B cell (primary cell): Measurements from ENCODE around the gene FEZ2. TPM values are rescaled to one million over a fixed set of nuclear protein-coding genes. Genes with fewer than 3 reads are reported as not detected.

Experiments
- ATAC-seq: fragments of 200-7000 bp; cut with Tn5 transposase; one replicate; pipeline ENCODE4 v1.10.0; 2021; ENCODE audit warnings: low read depth, mild to moderate bottlenecking, moderate number of reproducible peaks, moderate library complexity
- CTCF ChIA-PET: fragments of 350-600 bp; sonication (Branson Sonifier 250); formaldehyde crosslinking; loops from one replicate; lab custom pipeline; 2021; ENCODE audit warnings: antibody characterized with exemption, inconsistent platforms; lab: Charles Lee
- POLR2A ChIA-PET: fragments of 350-600 bp; sonication (Branson Sonifier 250); formaldehyde crosslinking; loops from one replicate; lab custom pipeline; 2021; ENCODE audit warnings: antibody characterized with exemption; lab: Charles Lee
- DNase-seq: peaks from one replicate; pipeline ENCODE4 v3.0.0; 2013
- H2AFZ ChIP-seq: 2 replicates; pipeline ENCODE4 v1.6.1; 2012; ENCODE audit warnings: mild to moderate bottlenecking, low read depth, low read length; ENCODE audit not compliant: insufficient read depth, poor library complexity, severe bottlenecking
- H3K27ac ChIP-seq, 2 donors: 1 replicate in 1 of 2; 2 replicates in 1 of 2; pipeline ENCODE4 v1.5.1; 2012 to 2013; ENCODE audit warnings: low read length in 2 of 2, mild to moderate bottlenecking in 2 of 2, moderate library complexity in 1 of 2
- H3K27me3 ChIP-seq, 4 experiments: fragments of 200-600 bp in 1 of 4; sonication (generic) in 1 of 4; replicated peaks in 1 of 4; 1 replicate in 2 of 4; 2 replicates in 2 of 4; pipeline versions ENCODE4 v1.6.1 to v1.7.0; 2013 to 2016; ENCODE audit warnings: low read length in 3 of 4, mild to moderate bottlenecking in 2 of 4, mixed read lengths in 1 of 4, moderate library complexity in 1 of 4; ENCODE audit not compliant: insufficient read depth in 4 of 4, control insufficient read depth in 3 of 4; ENCODE audit errors: control extremely low read depth in 1 of 4
- H3K36me3 ChIP-seq, 2 experiments: replicated peaks in 1 of 2; 1 replicate in 1 of 2; 2 replicates in 1 of 2; pipeline versions ENCODE4 v1.6.1 to v1.7.1; 2013; ENCODE audit warnings: low read length in 1 of 2; ENCODE audit not compliant: insufficient read depth in 2 of 2, control insufficient read depth in 1 of 2; ENCODE audit errors: control extremely low read depth in 1 of 2, extremely low read depth in 1 of 2
- H3K4me1 ChIP-seq, 2 donors: fragments of 200-600 bp in 1 of 2; sonication (generic) in 1 of 2; 1 replicate in 1 of 2; 2 replicates in 1 of 2; pipeline versions ENCODE4 v1.5.1 to v1.6.1; 2013 to 2017; ENCODE audit warnings: low read length in 2 of 2; ENCODE audit not compliant: control insufficient read depth in 2 of 2, insufficient read depth in 2 of 2
- H3K4me2 ChIP-seq: replicated peaks from 2 replicates; pipeline ENCODE3; 2012; ENCODE audit warnings: mild to moderate bottlenecking, low read depth, low read length; ENCODE audit not compliant: poor library complexity, severe bottlenecking
- H3K4me3 ChIP-seq, 5 experiments: fragments of 200-600 bp in 1 of 5; sonication (generic) in 1 of 5; 1 replicate in 3 of 5; 2 replicates in 2 of 5; pipeline versions ENCODE4 v1.5.1 to v1.7.0; 2011 to 2016; ENCODE audit warnings: low read length in 4 of 5, mild to moderate bottlenecking in 4 of 5, low read depth in 2 of 5, control low read depth in 1 of 5, moderate library complexity in 1 of 5; ENCODE audit not compliant: insufficient read depth in 1 of 5; ENCODE audit errors: control extremely low read depth in 1 of 5, extremely low read depth in 1 of 5
- H3K79me2 ChIP-seq: fragments of 200-600 bp; sonication (generic); one replicate; pipeline ENCODE4 v1.6.0; 2016; ENCODE audit warnings: low read length; ENCODE audit not compliant: control insufficient read depth, insufficient read depth
- H3K9ac ChIP-seq: fragments of 200-600 bp; sonication (generic); 2 replicates; pipeline ENCODE4 v1.6.1; 2017; ENCODE audit warnings: mild to moderate bottlenecking, low read length, moderate library complexity
- H3K9me3 ChIP-seq, 3 donors: one replicate each; pipeline versions ENCODE4 v1.6.1 to v1.7.1; 2013; ENCODE audit warnings: low read length in 2 of 3; ENCODE audit not compliant: control insufficient read depth in 2 of 3, insufficient read depth in 1 of 3; ENCODE audit errors: control extremely low read depth in 1 of 3
- H4K20me1 ChIP-seq: 2 replicates; pipeline ENCODE4 v1.6.0; 2012; ENCODE audit warnings: mild to moderate bottlenecking, low read length; ENCODE audit not compliant: insufficient read depth, control insufficient read depth, poor library complexity, severe bottlenecking
- H3K27ac Mint-ChIP-seq: one replicate; pipeline ENCODE4 v1.8.0; 2021; ENCODE audit warnings: mixed read lengths
- H3K27me3 Mint-ChIP-seq: one replicate; pipeline ENCODE4 v1.8.0; 2021; ENCODE audit warnings: mixed read lengths
- H3K4me1 Mint-ChIP-seq: one replicate; pipeline ENCODE4 v1.8.0; 2021; ENCODE audit warnings: mixed read lengths
- H3K4me3 Mint-ChIP-seq: one replicate; pipeline ENCODE4 v1.8.0; 2021; ENCODE audit warnings: mixed read lengths
- H3K9me3 Mint-ChIP-seq: one replicate; pipeline ENCODE4 v1.8.0; 2022; ENCODE audit warnings: mixed read lengths; ENCODE audit not compliant: insufficient read depth
- EZH2 ChIP-seq: IDR thresholded peaks from 2 replicates; pipeline ENCODE4 v1.6.1; 2012; ENCODE audit warnings: borderline replicate concordance, low read depth, mild to moderate bottlenecking, moderate library complexity, low read length; ENCODE audit not compliant: insufficient read depth, poor library complexity, severe bottlenecking
- WGBS: methylation state at CpG from one replicate; pipeline ENCODE4 v1.1.5; 2013; ENCODE audit warnings: missing lambda C conversion rate; ENCODE audit not compliant: insufficient coverage; 5-methylcytosine and 5-hydroxymethylcytosine counted together
- intact Hi-C: fragments of 100-400 bp; cut with micrococcal nuclease; formaldehyde crosslinking; loops from one replicate; pipeline ENCODE4 v1.10.0; 2022
- polyA plus RNA-seq: library from polyadenylated mRNA; depleted of rRNA; stranded (reverse); fragments of >200 nt; gene quantifications from 2 replicates; pipeline ENCODE4 v1.2.3, GENCODE V29; 2012
- total RNA-seq, 2 donors: library from RNA; stranded (reverse); fragments of 120-200 nt in 1 of 2; gene quantifications; 1 replicate in 1 of 2; 2 replicates in 1 of 2; pipeline versions ENCODE4 v1.2.3 to v1.2.4, GENCODE V29; 2013 to 2022
- TF ChIP-seq, protein P1 (sequence below): fragments of 200-600 bp; IDR thresholded peaks from one replicate; pipeline ENCODE4 v1.8.0; 2022; ENCODE audit warnings: antibody characterized with exemption, mild to moderate bottlenecking

Gene FEZ2
- total and polyA plus RNA-seq, 2 donors (not counting 1 experiment from before 2014, with no cell fraction given) = 6.2 to 32.7 TPM

GRCh38 chr2:36582951-36583350 is 15.0 kb downstream of the FEZ2 start:
- Histone ChIP-seq H3K4me3 (no peak overlapping the region), H3K4me1 (no peaks in the 10 kb centered on the region), H3K9ac (no peak overlapping the region), H3K36me3 (peaks cover 4 to 48% of the 10 kb centered on the region in 2 experiments), H3K27ac (no peak overlapping the region), H3K79me2 (no peaks in the 10 kb centered on the region), H3K27me3 (no peaks in the 10 kb centered on the region), H4K20me1 (no peaks in the 10 kb centered on the region), H3K9me3 (no peaks in the 10 kb centered on the region), H3K4me2 (no peak overlapping the region), H2AFZ (no peak overlapping the region)
- Mint-ChIP-seq H3K4me1 (no peaks in the 10 kb centered on the region), H3K27ac (no peak overlapping the region), H3K27me3 (no peaks in the 10 kb centered on the region), H3K4me3 (no peak overlapping the region), H3K9me3 (no peaks in the 10 kb centered on the region)
- TF ChIP-seq EZH2 = no peak
- TF ChIP-seq, protein P1, sequence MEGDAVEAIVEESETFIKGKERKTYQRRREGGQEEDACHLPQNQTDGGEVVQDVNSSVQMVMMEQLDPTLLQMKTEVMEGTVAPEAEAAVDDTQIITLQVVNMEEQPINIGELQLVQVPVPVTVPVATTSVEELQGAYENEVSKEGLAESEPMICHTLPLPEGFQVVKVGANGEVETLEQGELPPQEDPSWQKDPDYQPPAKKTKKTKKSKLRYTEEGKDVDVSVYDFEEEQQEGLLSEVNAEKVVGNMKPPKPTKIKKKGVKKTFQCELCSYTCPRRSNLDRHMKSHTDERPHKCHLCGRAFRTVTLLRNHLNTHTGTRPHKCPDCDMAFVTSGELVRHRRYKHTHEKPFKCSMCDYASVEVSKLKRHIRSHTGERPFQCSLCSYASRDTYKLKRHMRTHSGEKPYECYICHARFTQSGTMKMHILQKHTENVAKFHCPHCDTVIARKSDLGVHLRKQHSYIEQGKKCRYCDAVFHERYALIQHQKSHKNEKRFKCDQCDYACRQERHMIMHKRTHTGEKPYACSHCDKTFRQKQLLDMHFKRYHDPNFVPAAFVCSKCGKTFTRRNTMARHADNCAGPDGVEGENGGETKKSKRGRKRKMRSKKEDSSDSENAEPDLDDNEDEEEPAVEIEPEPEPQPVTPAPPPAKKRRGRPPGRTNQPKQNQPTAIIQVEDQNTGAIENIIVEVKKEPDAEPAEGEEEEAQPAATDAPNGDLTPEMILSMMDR = no peak
- ATAC-seq (no peak), DNase-seq (no peak)
- 92% methylated on average over 2 of the region's 3 CpGs for WGBS
- intact Hi-C loops = no loop called here
- CTCF ChIA-PET = no interaction called here
- POLR2A ChIA-PET = no interaction called here

DNA sequence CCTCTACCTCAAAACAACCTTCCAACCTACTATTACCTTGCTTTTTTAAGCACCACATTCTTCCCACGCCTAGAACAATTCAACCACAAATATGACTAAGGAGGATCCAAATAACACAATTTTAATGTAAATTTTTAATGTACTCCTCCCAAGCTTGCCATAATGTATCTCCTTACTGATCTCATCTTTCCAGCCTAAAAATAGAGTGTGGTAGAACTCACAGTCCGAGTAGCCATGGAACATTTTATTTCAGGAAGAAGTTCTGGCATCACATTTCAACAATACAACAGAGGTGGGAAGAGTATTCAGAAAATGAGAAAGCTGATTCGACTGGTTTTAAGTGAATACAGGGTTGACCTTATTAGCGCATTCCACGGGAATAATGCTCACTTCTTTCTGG is 15.4 kb downstream of the FEZ2 start:
- ATAC-seq (no peak), DNase-seq (no peak)
- no peaks in the 10 kb centered on the region for H3K9me3 ChIP-seq
- no peaks in the 10 kb centered on the region for H3K79me2 ChIP-seq
- intact Hi-C loops = no loop called here
- no peak overlapping the region for H2AFZ ChIP-seq
- H3K4me1 ChIP-seq = no peaks in the 10 kb centered on the region
- CTCF ChIA-PET = no interaction called here
- Mint-ChIP-seq H3K4me1 (no peaks in the 10 kb centered on the region), H3K9me3 (no peaks in the 10 kb centered on the region), H3K27me3 (no peaks in the 10 kb centered on the region), H3K4me3 (no peak overlapping the region), H3K27ac (no peak overlapping the region)
- H3K4me3 ChIP-seq = no peak overlapping the region
- POLR2A ChIA-PET = no interaction called here
- H3K4me2 ChIP-seq = no peak overlapping the region
- TF ChIP-seq EZH2 = no peak
- TF ChIP-seq, protein P1 = no peak
- H3K9ac ChIP-seq = no peak overlapping the region
- H3K27me3 ChIP-seq = no peaks in the 10 kb centered on the region
- WGBS = no CpG with 5 or more reads among the region's 5 CpGs
- peaks cover 4 to 52% of the 10 kb centered on the region in 2 experiments for H3K36me3 ChIP-seq
- H3K27ac ChIP-seq = no peak overlapping the region
- H4K20me1 ChIP-seq = no peaks in the 10 kb centered on the region
